GM12878 (cell line): ENCODE data around the gene COQ9. TPM values are rescaled to one million over a fixed set of nuclear protein-coding genes. Genes with fewer than 3 reads are reported as not detected.

Source experiments
- ATAC-seq: fragments of 200-7000 bp; cut with Tn5 transposase; 3 replicates; pipeline ENCODE4 v1.9.1; 2020; ENCODE audit warnings: mild to moderate bottlenecking, moderate library complexity
- BruUV-seq: library from RNA; stranded (reverse); fragments of 400-500 nt; replicated peaks from 2 replicates; lab custom pipeline; 2021; lab: Mats Ljungman, UMichigan
- CTCF ChIA-PET: fragments of 300-600 bp; sonication (Branson Sonifier 250); formaldehyde crosslinking; extraction: SDS; loops from one replicate; lab custom pipeline; 2021; ENCODE audit warnings: inconsistent platforms; lab: Yijun Ruan, JAX
- POLR2A ChIA-PET: fragments of 350-600 bp; formaldehyde crosslinking; extraction: SDS; loops from one replicate; lab custom pipeline; 2021; ENCODE audit warnings: inconsistent platforms; lab: Charles Lee
- RAD21 ChIA-PET: fragments of 300-600 bp; sonication (Branson Sonifier 250); formaldehyde crosslinking; loops from one replicate; lab custom pipeline; 2023; ENCODE audit warnings: antibody characterized with exemption; ENCODE audit not compliant: unreplicated experiment; lab: Charles Lee
- SMC1A ChIA-PET: fragments of 300-600 bp; sonication (Branson Sonifier 250); formaldehyde crosslinking; loops from one replicate; lab custom pipeline; 2023; ENCODE audit not compliant: unreplicated experiment, uncharacterized antibody; lab: Charles Lee
- DNase-seq: peaks from one replicate; pipeline ENCODE4 v3.0.0-alpha.2; 2011; ENCODE audit warnings: low read depth, low spot score
- FAIRE-seq: peaks from 3 replicates; lab custom pipeline; 2011; peaks lifted over from hg19 to GRCh38; lab: Jason Lieb, UNC
- H2AFZ ChIP-seq: 2 replicates; pipeline ENCODE4 v1.6.0; 2011; ENCODE audit warnings: low read depth, low read length, control low read depth; ENCODE audit not compliant: control insufficient read depth
- H3K27ac ChIP-seq: 2 replicates; pipeline ENCODE4 v1.5.1; 2011; ENCODE audit warnings: control low read depth; ENCODE audit not compliant: control insufficient read depth, insufficient read depth
- H3K27me3 ChIP-seq, 2 experiments: replicated peaks in 1 of 2; 2 replicates each; pipeline versions ENCODE4 v1.6.0 to v1.6.1; 2011; ENCODE audit warnings: low read length in 1 of 2; ENCODE audit not compliant: control insufficient read depth in 2 of 2, insufficient read depth in 2 of 2
- H3K36me3 ChIP-seq, 2 experiments: 2 replicates each; pipeline ENCODE4 v1.5.1; 2011; ENCODE audit warnings: low read length in 1 of 2; ENCODE audit not compliant: control insufficient read depth in 2 of 2, insufficient read depth in 2 of 2
- H3K4me1 ChIP-seq: 2 replicates; pipeline ENCODE4 v1.6.1; 2011; ENCODE audit warnings: mild to moderate bottlenecking, low read length, moderate library complexity, mixed read lengths; ENCODE audit not compliant: control insufficient read depth, insufficient read depth
- H3K4me2 ChIP-seq: 2 replicates; pipeline ENCODE4 v1.6.0; 2011; ENCODE audit warnings: control low read depth; ENCODE audit not compliant: control insufficient read depth, insufficient read depth
- H3K4me3 ChIP-seq: fragments of 200-600 bp; sonication (generic); 2 replicates; pipeline ENCODE4 v1.5.1; 2016
- H3K79me2 ChIP-seq: 2 replicates; pipeline ENCODE4 v1.6.0; 2011; ENCODE audit warnings: low read length; ENCODE audit not compliant: control insufficient read depth, insufficient read depth
- H3K9ac ChIP-seq: 2 replicates; pipeline ENCODE4 v1.8.0; 2011; ENCODE audit warnings: low read length, control low read depth, mixed read lengths; ENCODE audit not compliant: control insufficient read depth, insufficient read depth
- H3K9me3 ChIP-seq: replicated peaks from 3 replicates; pipeline ENCODE4 v1.5.1; 2011; ENCODE audit warnings: mild to moderate bottlenecking, low read length; ENCODE audit not compliant: control insufficient read depth, insufficient read depth
- H4K20me1 ChIP-seq: 2 replicates; pipeline ENCODE4 v1.6.0; 2011; ENCODE audit not compliant: control insufficient read depth, insufficient read depth
- ATF3 ChIP-seq: IDR thresholded peaks from 2 replicates; pipeline ENCODE4 v1.6.1; 2011; ENCODE audit warnings: low read depth, mild to moderate bottlenecking, low read length, moderate library complexity, borderline replicate concordance; ENCODE audit errors: extremely low read depth
- BCL11A ChIP-seq: IDR thresholded peaks from 2 replicates; pipeline ENCODE4 v1.6.1; 2011; ENCODE audit warnings: low read depth, low read length
- BCLAF1 ChIP-seq: fragments of 450-650 bp; IDR thresholded peaks from 2 replicates; pipeline ENCODE4 v1.6.1; 2017; ENCODE audit warnings: antibody characterized with exemption, mild to moderate bottlenecking, moderate library complexity
- CHD2 ChIP-seq: IDR thresholded peaks from 2 replicates; pipeline ENCODE4 v1.6.1; 2011; ENCODE audit warnings: low read depth, low read length, improper control_type of control experiment, borderline replicate concordance
- CUX1 ChIP-seq: IDR thresholded peaks from 2 replicates; pipeline ENCODE4 v1.6.1; 2012; ENCODE audit warnings: improper control_type of control experiment, low read depth, low read length; ENCODE audit not compliant: insufficient replicate concordance
- ESRRA ChIP-seq: IDR thresholded peaks from 2 replicates; pipeline ENCODE4 v1.6.1; 2012; ENCODE audit warnings: mild to moderate bottlenecking, low read length, improper control_type of control experiment
- HCFC1 ChIP-seq: fragments of 150-350 bp; IDR thresholded peaks from 2 replicates; pipeline ENCODE4 v1.6.1; 2014; ENCODE audit warnings: low read length
- IRF5 ChIP-seq: fragments of 450-650 bp; IDR thresholded peaks from 2 replicates; pipeline ENCODE4 v1.6.1; 2017; ENCODE audit warnings: borderline replicate concordance
- MTA3 ChIP-seq: IDR thresholded peaks from 2 replicates; pipeline ENCODE4 v1.6.1; 2012; ENCODE audit warnings: low read length, inconsistent platforms, borderline replicate concordance
- NR2C2 ChIP-seq: IDR thresholded peaks from 2 replicates; pipeline ENCODE4 v1.6.1; 2011; ENCODE audit warnings: borderline replicate concordance, low read depth; ENCODE audit not compliant: control insufficient read depth, insufficient read length
- RUNX3 ChIP-seq: IDR thresholded peaks from 2 replicates; pipeline ENCODE4 v1.6.1; 2012; ENCODE audit warnings: low read length, inconsistent platforms
- SREBF2 ChIP-seq: IDR thresholded peaks from 2 replicates; pipeline ENCODE4 v1.6.1; 2012; ENCODE audit warnings: mild to moderate bottlenecking, low read length
- STAT1 ChIP-seq: fragments of 450-650 bp; conservative IDR thresholded peaks from 2 replicates; pipeline ENCODE4 v1.6.1; 2014; ENCODE audit warnings: antibody characterized with exemption, mild to moderate bottlenecking
- STAT3 ChIP-seq: IDR thresholded peaks from 2 replicates; pipeline ENCODE4 v1.6.1; 2011; ENCODE audit warnings: low read depth, low read length, improper control_type of control experiment
- TCF12 ChIP-seq: IDR thresholded peaks from 2 replicates; pipeline ENCODE4 v1.6.1; 2011; ENCODE audit warnings: low read depth, mild to moderate bottlenecking, low read length
- ZNF207 ChIP-seq: fragments of 450-650 bp; IDR thresholded peaks from 2 replicates; pipeline ENCODE4 v1.6.1; 2014; ENCODE audit warnings: antibody characterized with exemption, mild to moderate bottlenecking, borderline replicate concordance
- WGBS: methylation state at CpG from one replicate; pipeline ENCODE4 v1.1.6; 2016; ENCODE audit warnings: low lambda C conversion rate; ENCODE audit not compliant: insufficient replicate concordance, insufficient coverage; ENCODE audit errors: missing lambda C conversion rate; 5-methylcytosine and 5-hydroxymethylcytosine counted together
- in situ Hi-C: fragments of 300-500 bp; cut with MboI; formaldehyde crosslinking; loops from 9 replicates; pipeline ENCODE4 v1.14.3; 2018; ENCODE audit warnings: mixed read lengths
- intact Hi-C: fragments of 100-400 bp; cut with micrococcal nuclease; formaldehyde crosslinking; loops from one replicate; pipeline ENCODE4 v1.14.2; 2022; ENCODE audit not compliant: unreplicated experiment
- polyA plus RNA-seq, 11 experiments: library from polyadenylated mRNA; depleted of rRNA in 4 of 11; unstranded in 6 of 11; stranded (reverse) in 5 of 11; fragments of >200 nt; fragmentation: Nextera tagmentation in 4 of 11; fragmentation: Illumina TruSeq in 1 of 11; extraction: Ambion mirVana in 4 of 11; extraction: Trizol in 1 of 11; gene quantifications; 1 replicate in 1 of 11; 2 replicates in 10 of 11; pipeline versions ENCODE4 v1.2.1 to v1.2.3, GENCODE V29; 2011 to 2016; ENCODE audit warnings: inconsistent platforms in 2 of 11, missing spikeins in 2 of 11, low read depth in 1 of 11
- total RNA-seq, 4 experiments: library from RNA; depleted of rRNA in 3 of 4; stranded (reverse); fragments of >200 nt in 3 of 4; fragmentation: Illumina TruSeq in 1 of 4; extraction: Trizol in 1 of 4; gene quantifications; 2 replicates each; pipeline versions ENCODE4 v1.2.1 to v1.2.3, GENCODE V29; 2013 to 2021

The COQ9 gene
- total and polyA plus RNA-seq, 10 of the 15 experiments (the other 5 are each of a cell fraction or from before 2014, with no cell fraction given), result 24.1 to 79.7 (median 50.1) TPM

GRCh38 chr16:57468346-57468745, 21.1 kb downstream of the COQ9 start:
- BruUV-seq, result no TSS peak
- Histone ChIP-seq H3K4me3 (no peak overlapping the region), H3K79me2 (peaks cover 8% of the 10 kb centered on the region), H4K20me1 (no peaks in the 10 kb centered on the region), H3K4me1 (peaks cover 5% of the 10 kb centered on the region), H3K9ac (no peak overlapping the region), H3K4me2 (no peak overlapping the region), H3K27ac (no peak overlapping the region), H3K27me3 (no peaks in the 10 kb centered on the region), H3K36me3 (peaks cover 25 to 45% of the 10 kb centered on the region in 2 experiments), H3K9me3 (no peaks in the 10 kb centered on the region), H2AFZ (no peak overlapping the region)
- CTCF ChIA-PET, result no interaction called here
- SMC1A ChIA-PET, result no interaction called here
- FAIRE-seq (peak; percentile 23), DNase-seq (no peak), ATAC-seq (no peak)
- 90% methylated on average over 2 of the region's 2 CpGs for WGBS
- in situ Hi-C loops, result no loop called here
- intact Hi-C loops, result no loop called here
- RAD21 ChIA-PET, result no interaction called here
- TF ChIP-seq STAT3 (no peak), BCLAF1 (no peak), HCFC1 (no peak), IRF5 (no peak), BCL11A (no peak), CUX1 (no peak), SREBF2 (no peak), CHD2 (no peak), RUNX3 (no peak), MTA3 (no peak), ESRRA (no peak), NR2C2 (no peak), STAT1 (no peak), ZNF207 (no peak), TCF12 (no peak), ATF3 (no peak)
- POLR2A ChIA-PET, result no interaction called here
